Endothelial cell of umbilical vein (primary cell): Measurements from ENCODE around the gene KIAA2012. TPM values are rescaled to one million over a fixed set of nuclear protein-coding genes. Genes with fewer than 3 reads are reported as not detected.

Source experiments
- BruUV-seq: library from RNA; stranded (reverse); fragments of 400-500 nt; replicated peaks from 2 replicates; lab custom pipeline; 2021; lab: Mats Ljungman, UMichigan
- CTCF ChIA-PET: fragments of 300-600, 350-600 bp; sonication (Branson Sonifier 250); formaldehyde crosslinking; loops from one replicate; lab custom pipeline; 2021; ENCODE audit warnings: antibody characterized with exemption, inconsistent platforms; lab: Charles Lee
- POLR2A ChIA-PET: fragments of 300-600, 350-600 bp; sonication (Branson Sonifier 250); formaldehyde crosslinking; loops from one replicate; lab custom pipeline; 2021; ENCODE audit warnings: antibody characterized with exemption, inconsistent platforms; lab: Charles Lee
- DNase-seq: peaks from one replicate; pipeline ENCODE4 v3.0.0-alpha.2; 2011; ENCODE audit warnings: low read depth, low spot score
- FAIRE-seq: peaks from 2 replicates; lab custom pipeline; 2011; peaks lifted over from hg19 to GRCh38; lab: Jason Lieb, UNC
- H2AFZ ChIP-seq: 2 replicates; pipeline ENCODE4 v1.6.0; 2012; ENCODE audit warnings: low read depth, low read length, control low read depth, inconsistent platforms
- H3K27ac ChIP-seq: 2 replicates; pipeline ENCODE4 v1.5.1; 2011; ENCODE audit warnings: low read depth, mild to moderate bottlenecking, control low read depth, low read length, moderate library complexity; ENCODE audit not compliant: insufficient read depth
- H3K27me3 ChIP-seq, 2 experiments: 2 replicates each; pipeline versions ENCODE4 v1.6.0 to v1.6.1; 2011; ENCODE audit warnings: low read length in 2 of 2, mixed read lengths in 1 of 2; ENCODE audit not compliant: control insufficient read depth in 2 of 2, insufficient read depth in 2 of 2
- H3K36me3 ChIP-seq, 2 experiments: 2 replicates in 1 of 2; 3 replicates in 1 of 2; pipeline ENCODE4 v1.5.1; 2011; ENCODE audit warnings: low read length in 2 of 2, mild to moderate bottlenecking in 1 of 2, moderate library complexity in 1 of 2; ENCODE audit not compliant: control insufficient read depth in 2 of 2, insufficient read depth in 2 of 2; ENCODE audit errors: extremely low read depth in 1 of 2
- H3K4me1 ChIP-seq: 3 replicates; pipeline ENCODE4 v1.5.1; 2011; ENCODE audit warnings: mild to moderate bottlenecking, low read length; ENCODE audit not compliant: control insufficient read depth, insufficient read depth; ENCODE audit errors: extremely low read depth
- H3K4me2 ChIP-seq: 2 replicates; pipeline ENCODE4 v1.6.1; 2011; ENCODE audit warnings: low read length, control low read depth, mixed read lengths; ENCODE audit not compliant: insufficient read depth
- H3K4me3 ChIP-seq, 3 experiments: fragments of 200-600 bp in 1 of 3; sonication (generic), shearing (Covaris generic) in 1 of 3; replicated peaks in 1 of 3; 2 replicates each; pipeline ENCODE4 v1.5.1; 2011 to 2016; ENCODE audit warnings: control low read depth in 3 of 3, low read length in 3 of 3, mild to moderate bottlenecking in 2 of 3, inconsistent platforms in 1 of 3, low read depth in 1 of 3, moderate library complexity in 1 of 3; ENCODE audit not compliant: insufficient read depth in 1 of 3
- H3K79me2 ChIP-seq: 2 replicates; pipeline ENCODE4 v1.6.0; 2012; ENCODE audit warnings: low read length, inconsistent platforms; ENCODE audit not compliant: control insufficient read depth, insufficient read depth
- H3K9ac ChIP-seq: replicated peaks from 2 replicates; pipeline ENCODE3; 2011; ENCODE audit warnings: low read length, control low read depth; ENCODE audit not compliant: insufficient read depth; ENCODE audit errors: extremely low read depth
- H3K9me1 ChIP-seq: replicated peaks from 3 replicates; pipeline ENCODE4 v1.6.0; 2011; ENCODE audit warnings: mild to moderate bottlenecking, low read length; ENCODE audit not compliant: control insufficient read depth, insufficient read depth; ENCODE audit errors: extremely low read depth
- H3K9me3 ChIP-seq: replicated peaks from 2 replicates; pipeline ENCODE4 v1.5.1; 2012; ENCODE audit warnings: low read length, inconsistent platforms; ENCODE audit not compliant: control insufficient read depth, insufficient read depth
- H4K20me1 ChIP-seq: replicated peaks from 2 replicates; pipeline ENCODE3; 2011; ENCODE audit warnings: mild to moderate bottlenecking, low read length; ENCODE audit not compliant: control insufficient read depth, insufficient read depth; ENCODE audit errors: extremely low read depth
- CTCF ChIP-seq, 2 donors: IDR thresholded peaks; 1 replicate in 1 of 2; 2 replicates in 1 of 2; pipeline ENCODE4 v1.5.1; 2011; ENCODE audit warnings: low read length in 2 of 2, mild to moderate bottlenecking in 2 of 2, moderate library complexity in 2 of 2, control low read depth in 1 of 2, inconsistent platforms in 1 of 2, low read depth in 1 of 2; ENCODE audit not compliant: insufficient read depth in 1 of 2; ENCODE audit errors: extremely low read depth in 1 of 2
- EZH2 ChIP-seq: IDR thresholded peaks from 2 replicates; pipeline ENCODE4 v1.6.1; 2012; ENCODE audit warnings: borderline replicate concordance, low read depth, mild to moderate bottlenecking, moderate library complexity, low read length, inconsistent platforms; ENCODE audit not compliant: severe bottlenecking
- FOS ChIP-seq: IDR thresholded peaks from 2 replicates; pipeline ENCODE4 v1.6.1; 2011; ENCODE audit warnings: mild to moderate bottlenecking, low read length, moderate library complexity, borderline replicate concordance; ENCODE audit not compliant: insufficient read depth
- GATA2 ChIP-seq: IDR thresholded peaks from 2 replicates; pipeline ENCODE4 v1.7.0; 2011; ENCODE audit warnings: low read depth, mild to moderate bottlenecking, moderate library complexity, mixed read lengths, low read length; ENCODE audit not compliant: insufficient read length, insufficient read depth
- JUN ChIP-seq: IDR thresholded peaks from 2 replicates; pipeline ENCODE4 v1.6.1; 2011; ENCODE audit warnings: borderline replicate concordance, low read depth; ENCODE audit not compliant: insufficient read length, insufficient read depth
- MAX ChIP-seq: IDR thresholded peaks from 2 replicates; pipeline ENCODE4 v1.6.1; 2011; ENCODE audit not compliant: insufficient read depth, insufficient read length
- MYC ChIP-seq: IDR thresholded peaks from one replicate; pipeline ENCODE4 v1.6.1; 2011; ENCODE audit warnings: mild to moderate bottlenecking, low read depth, low read length
- POLR2A ChIP-seq: IDR thresholded peaks from 2 replicates; pipeline ENCODE4 v1.6.1; 2012; ENCODE audit warnings: low read depth, mild to moderate bottlenecking, control low read depth, low read length
- POLR2AphosphoS5 ChIP-seq: IDR thresholded peaks from 2 replicates; pipeline ENCODE4 v1.6.1; 2012; ENCODE audit warnings: low read depth, mild to moderate bottlenecking, control low read depth, low read length, moderate library complexity; ENCODE audit not compliant: insufficient read depth
- dilution Hi-C: fragments of 300-500 bp; cut with MboI; formaldehyde crosslinking; loops from one replicate; pipeline ENCODE4 v1.15.0; 2019; ENCODE audit warnings: low sequenced_read_pairs; ENCODE audit not compliant: extremely low pct_ligation_motif_present
- intact Hi-C: fragments of 100-400 bp; cut with micrococcal nuclease; formaldehyde crosslinking; loops from one replicate; pipeline ENCODE4 v1.10.0; 2022
- polyA plus RNA-seq, 4 experiments: library from polyadenylated mRNA; depleted of rRNA in 3 of 4; stranded (reverse) in 3 of 4; unstranded in 1 of 4; fragments of >200 nt; gene quantifications; 2 replicates each; pipeline versions ENCODE4 v1.2.1 to v1.2.3, GENCODE V29; 2011 to 2012; ENCODE audit warnings: missing spikeins in 1 of 4
- total RNA-seq: library from RNA; stranded (reverse); gene quantifications from 2 replicates; pipeline ENCODE4 v1.2.3, GENCODE V29; 2021

Gene KIAA2012
- total and polyA plus RNA-seq, 2 donors (not counting 3 experiments of a cell fraction or from before 2014, with no cell fraction given): not detected

- no TSS peak for BruUV-seq
Observed at GRCh38 chr2:202165945-202166344, 92.9 kb downstream of the KIAA2012 start.

More at GRCh38 chr2:202165945-202166344, 92.9 kb downstream of the KIAA2012 start:
- H3K9ac ChIP-seq: no peak overlapping the region
- H3K27me3 ChIP-seq: peaks cover 0 to 4% of the 10 kb centered on the region in 2 experiments
- no peaks in the 10 kb centered on the region for H4K20me1 ChIP-seq
- FAIRE-seq (peak; percentile 28), DNase-seq (no peak)
- no peak overlapping the region for H3K4me3 ChIP-seq
- H3K9me1 ChIP-seq: no peaks in the 10 kb centered on the region
- no peak overlapping the region for H2AFZ ChIP-seq
- no peak overlapping the region for H3K4me2 ChIP-seq
- TF ChIP-seq MAX (no peak), CTCF (IDR thresholded peaks at IDR 0.05; ENCODE audit: extremely low read depth in 1 of 2, insufficient read depth in 1 of 2, low read depth in 1 of 2, low read length in 2 of 2) (no peak), POLR2AphosphoS5 (no peak), POLR2A (no peak), MYC (no peak), FOS (no peak), EZH2 (no peak), GATA2 (no peak), JUN (no peak)
- dilution Hi-C loops (no loop called here), intact Hi-C loops (no loop called here)
- no peaks in the 10 kb centered on the region for H3K79me2 ChIP-seq
- no peaks in the 10 kb centered on the region for H3K9me3 ChIP-seq
- no peaks in the 10 kb centered on the region for H3K4me1 ChIP-seq
- H3K36me3 ChIP-seq: no peaks in the 10 kb centered on the region
- CTCF ChIA-PET: interaction anchor here (1.0 kb wide), 1 partner anchor 127 kb away, joined by 3 read pairs; no protein-coding TSS in a partner anchor
- POLR2A ChIA-PET: no interaction called here
- no peak overlapping the region for H3K27ac ChIP-seq
